Renal pelvis (tissue), 4 donors: ENCODE results near the gene CERS2. TPM values are rescaled to one million over a fixed set of nuclear protein-coding genes. Genes with fewer than 3 reads are reported as not detected.
A peak's percentile ranks its signal among the peaks of the same experiment; 100 is the strongest.

Experiments
- DNase-seq: peaks from one replicate; pipeline ENCODE4 v3.0.0-alpha.2; 2013
- polyA plus RNA-seq, 3 donors: library from polyadenylated mRNA; unstranded; fragments of 120-200 nt; gene quantifications; one replicate each; pipeline ENCODE4 v1.2.1, GENCODE V29; 2013; ENCODE audit not compliant: insufficient read length in 3 of 3

The CERS2 gene
- polyA plus RNA-seq, 3 donors, result 300 to 329 (median 318) TPM

DNA sequence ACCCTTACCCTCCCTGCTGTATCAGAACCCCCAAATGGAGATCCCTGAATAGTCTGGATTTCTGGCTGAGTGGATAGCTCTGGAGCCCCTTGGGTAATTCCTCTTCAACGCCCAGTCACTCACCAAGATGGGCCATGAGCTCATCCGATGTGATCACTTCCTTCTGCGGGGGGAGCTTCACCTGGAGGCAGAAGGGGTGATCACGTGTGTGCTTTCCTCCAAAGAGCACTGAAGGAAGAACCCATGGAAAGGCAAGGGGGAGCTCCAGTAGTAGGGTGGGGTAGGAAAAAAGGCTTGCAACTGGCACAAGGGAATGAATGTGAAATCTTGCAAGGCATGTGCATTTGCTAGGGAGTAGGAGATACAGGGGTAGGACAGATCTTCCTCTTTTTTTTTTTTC is 27.0 kb upstream of the CERS2 start:
- no peak for DNase-seq

DNA sequence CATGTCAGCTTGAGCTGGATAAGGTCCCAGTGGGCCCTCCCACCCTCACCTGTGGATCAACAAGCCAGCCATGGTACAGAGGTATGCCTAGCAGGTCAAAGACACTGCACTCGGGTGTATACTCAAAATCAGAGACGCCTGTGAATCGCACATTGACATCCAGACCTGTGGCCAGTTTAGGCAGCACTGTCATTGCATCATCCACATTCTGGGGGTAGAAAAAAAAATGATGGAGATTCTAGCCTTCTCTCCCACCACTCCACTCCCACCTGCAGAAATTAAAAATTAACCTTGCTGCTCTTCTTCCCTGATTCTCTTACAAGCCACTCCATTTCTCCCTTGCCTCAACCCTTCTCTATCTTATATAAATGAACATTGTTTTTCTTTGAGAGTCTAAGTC is 25.8 kb upstream of the CERS2 start:
- no peak for DNase-seq

DNA sequence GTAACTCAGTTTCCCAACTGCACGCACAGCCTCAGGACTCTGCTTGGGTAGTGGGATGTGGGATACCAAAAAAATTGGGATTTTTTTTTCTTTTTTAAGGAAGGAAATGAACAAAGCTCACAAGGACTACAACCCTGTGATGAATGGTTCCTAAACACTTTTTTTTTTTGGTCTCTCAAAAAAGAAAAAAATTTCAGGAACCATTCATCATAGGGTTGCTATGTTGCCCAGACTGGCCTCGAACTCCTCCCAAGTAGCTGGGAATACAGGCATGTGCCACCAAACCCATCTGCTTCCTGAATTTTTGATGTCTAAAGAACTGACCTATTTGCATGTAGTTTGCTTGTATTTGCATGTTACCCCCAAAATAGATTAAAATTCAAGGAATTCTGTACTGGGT is 25.3 kb upstream of the CERS2 start:
- no peak for DNase-seq

DNA sequence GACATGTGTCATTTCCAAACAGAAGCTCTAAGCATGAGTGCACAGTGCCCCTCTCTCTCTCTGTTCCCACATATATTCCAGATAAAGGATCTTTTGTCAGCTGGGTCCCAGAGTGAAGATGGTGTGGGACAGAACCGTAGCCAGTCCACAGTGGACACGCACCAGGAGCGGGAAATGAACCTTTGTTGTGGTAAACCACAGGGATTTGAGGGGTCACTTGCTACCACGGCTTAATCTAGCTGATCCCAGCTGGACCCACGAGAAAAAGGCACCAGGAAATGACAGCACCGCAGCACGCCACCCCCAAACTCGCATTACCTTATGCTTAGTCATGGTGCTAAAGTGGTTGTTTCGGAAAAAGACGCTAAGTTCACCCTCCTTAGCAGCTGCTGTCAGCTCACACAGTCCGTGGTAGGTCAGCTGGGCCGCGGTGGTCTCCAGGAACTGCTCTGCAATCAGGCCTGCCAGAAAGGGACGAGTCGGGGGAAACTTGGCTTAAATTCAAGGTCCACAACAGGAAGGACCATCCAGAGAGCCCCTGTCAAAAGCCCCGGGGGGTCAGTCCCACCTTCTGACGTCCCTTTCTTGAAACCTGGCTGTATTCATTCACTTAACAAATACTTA is 24.5 kb upstream of the CERS2 start:
- DNase-seq, result no peak

DNA sequence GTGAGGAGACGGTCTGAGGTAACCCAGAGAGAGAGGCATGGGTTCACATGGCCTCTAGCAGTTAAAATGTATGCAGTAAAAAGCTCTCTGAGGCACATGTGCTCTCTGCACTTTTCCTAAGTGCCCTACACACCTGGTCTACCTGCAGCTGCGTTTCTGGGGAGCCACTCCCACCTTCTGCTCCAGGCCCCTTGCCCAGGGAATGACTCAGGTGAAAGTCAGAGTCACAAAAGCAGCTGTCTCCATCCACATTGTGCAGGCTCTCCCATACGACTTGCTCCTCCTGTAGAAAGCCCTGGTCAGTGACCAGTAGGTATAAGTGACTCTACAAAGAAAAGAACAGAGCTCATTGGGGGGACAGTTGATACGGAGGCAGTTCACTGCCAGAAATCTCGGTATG is 23.3 kb upstream of the CERS2 start:
- DNase-seq, result no peak

DNA sequence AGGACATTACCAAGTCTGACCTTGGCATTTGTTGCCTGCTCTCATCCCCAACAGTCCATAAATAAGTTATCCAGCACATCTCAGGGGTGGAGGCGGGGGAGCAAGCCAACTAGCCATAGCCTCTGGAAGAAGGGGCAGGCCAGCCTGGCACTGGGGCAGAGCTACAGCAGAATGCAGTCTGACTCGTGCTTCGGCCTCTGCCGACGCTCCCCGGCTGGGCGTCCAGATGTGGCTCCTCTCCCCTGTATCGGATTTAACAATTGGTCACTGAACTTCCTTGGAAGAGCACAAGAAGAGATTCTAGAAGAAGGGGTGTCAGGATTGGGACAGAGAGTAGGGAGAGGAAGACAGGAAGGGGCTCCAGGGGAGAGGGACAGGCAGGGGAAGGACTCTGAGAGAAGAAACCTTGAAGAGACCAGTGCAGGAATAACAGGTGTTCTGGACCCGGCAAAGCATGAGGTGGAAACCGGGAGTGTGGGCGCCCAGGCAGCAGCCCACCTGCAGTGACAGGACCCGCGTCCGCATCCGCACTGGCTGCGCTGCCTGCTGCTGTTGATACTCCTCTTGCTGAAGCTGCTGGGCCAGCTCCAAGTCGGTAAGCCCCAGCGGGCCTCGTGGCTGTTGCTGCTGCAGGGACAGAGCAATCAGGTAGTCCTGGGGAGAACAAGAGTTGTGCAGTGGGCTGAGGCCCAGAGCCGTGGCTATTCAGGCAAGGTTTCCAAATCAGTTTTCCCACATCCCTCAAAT is 22.7 kb upstream of the CERS2 start:
- no peak for DNase-seq

DNA sequence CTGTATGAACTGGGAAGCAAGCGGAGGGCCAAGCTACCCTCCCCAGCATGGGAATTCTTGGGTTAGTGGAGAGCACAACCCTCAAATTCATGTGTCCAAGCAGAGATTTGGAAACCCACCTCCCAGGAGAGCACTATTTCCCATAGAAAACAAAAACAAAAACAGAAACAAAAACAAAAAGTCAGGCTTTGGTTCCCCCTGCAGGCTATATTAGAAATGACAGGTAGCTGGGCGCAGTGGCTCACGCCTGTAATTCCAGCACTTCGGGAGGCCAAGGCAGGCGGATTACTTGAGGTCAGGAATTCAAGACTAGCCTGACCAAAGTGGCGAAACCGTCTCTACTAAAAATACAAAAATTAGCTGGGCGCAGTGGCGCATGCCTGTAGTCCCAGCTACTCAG is 21.3 kb upstream of the CERS2 start:
- DNase-seq, result no peak

DNA sequence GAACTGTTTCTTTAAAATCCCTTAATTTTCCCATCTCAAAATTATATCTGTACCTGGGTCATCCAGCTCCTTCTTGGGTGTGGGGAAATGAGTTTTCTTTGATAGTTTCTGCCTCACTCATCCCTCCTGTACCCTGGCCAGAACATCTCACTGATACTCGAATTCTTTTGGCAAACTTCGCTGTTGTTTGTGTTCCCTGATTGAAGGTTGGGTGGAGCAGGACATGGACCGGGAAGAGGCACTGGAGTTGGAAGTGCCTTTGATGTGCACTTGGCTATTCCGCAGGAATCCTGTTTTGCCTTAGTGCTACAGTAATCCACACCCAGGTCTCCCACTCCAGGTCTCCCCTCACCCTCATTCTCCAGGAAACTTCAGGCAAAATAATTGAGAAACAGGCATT is 20.8 kb upstream of the CERS2 start:
- no peak for DNase-seq

DNA sequence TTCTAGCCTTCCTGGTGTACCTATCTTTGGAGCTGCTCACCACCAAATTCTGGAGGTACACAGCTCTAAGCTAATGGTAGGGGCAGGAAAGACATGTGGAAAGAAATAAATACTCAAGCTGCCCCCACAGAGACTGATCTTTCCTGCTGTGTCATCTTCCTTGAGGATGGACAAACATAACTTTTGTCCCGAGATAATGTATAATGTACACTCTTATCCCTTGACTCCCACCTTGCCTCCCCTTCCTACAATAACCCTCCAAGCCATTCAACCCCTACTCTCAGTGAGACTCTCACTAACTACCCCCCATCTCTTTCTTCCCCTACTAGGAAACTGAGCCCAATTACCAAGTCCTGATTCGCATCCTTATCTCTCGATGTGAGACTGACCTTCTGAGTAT is 19.6 kb upstream of the CERS2 start:
- DNase-seq, result no peak

DNA sequence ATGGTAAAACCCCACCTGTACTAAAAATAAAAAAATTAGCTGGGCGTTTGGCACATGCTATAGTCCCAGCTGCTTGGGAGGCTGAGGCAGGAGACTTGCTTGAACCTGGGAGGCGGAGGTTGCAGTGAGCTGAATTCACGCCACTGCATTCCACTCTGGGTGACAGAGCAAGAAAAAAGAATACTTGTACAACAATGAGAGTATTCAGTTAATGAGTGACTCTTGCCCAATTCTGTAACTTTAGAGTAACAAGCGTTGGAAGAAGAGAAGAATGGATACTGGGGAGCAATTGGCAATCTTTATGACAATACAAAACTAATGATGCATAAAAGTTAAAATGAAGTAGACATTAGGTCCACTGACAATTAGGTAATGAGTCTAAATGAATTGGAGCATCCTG is 18.0 kb upstream of the CERS2 start:
- DNase-seq, result no peak

DNA sequence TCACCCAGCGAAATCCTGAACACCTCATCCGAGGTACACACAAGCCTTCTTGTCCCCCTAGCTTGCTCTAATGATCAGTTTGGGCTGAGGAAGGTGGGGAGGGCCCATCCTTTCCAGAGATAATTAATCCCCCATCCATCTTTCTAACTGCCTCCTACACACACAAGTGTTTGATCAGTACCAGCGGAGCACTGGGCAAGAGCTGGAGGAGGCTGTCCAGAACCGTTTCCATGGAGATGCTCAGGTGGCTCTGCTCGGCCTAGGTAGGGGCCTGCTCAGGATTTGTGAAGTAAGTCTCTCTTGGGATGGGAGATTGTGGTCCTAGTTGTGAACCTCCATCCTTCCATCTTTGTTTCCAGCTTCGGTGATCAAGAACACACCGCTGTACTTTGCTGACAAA is 13.3 kb upstream of the CERS2 start:
- DNase-seq, result no peak

DNA sequence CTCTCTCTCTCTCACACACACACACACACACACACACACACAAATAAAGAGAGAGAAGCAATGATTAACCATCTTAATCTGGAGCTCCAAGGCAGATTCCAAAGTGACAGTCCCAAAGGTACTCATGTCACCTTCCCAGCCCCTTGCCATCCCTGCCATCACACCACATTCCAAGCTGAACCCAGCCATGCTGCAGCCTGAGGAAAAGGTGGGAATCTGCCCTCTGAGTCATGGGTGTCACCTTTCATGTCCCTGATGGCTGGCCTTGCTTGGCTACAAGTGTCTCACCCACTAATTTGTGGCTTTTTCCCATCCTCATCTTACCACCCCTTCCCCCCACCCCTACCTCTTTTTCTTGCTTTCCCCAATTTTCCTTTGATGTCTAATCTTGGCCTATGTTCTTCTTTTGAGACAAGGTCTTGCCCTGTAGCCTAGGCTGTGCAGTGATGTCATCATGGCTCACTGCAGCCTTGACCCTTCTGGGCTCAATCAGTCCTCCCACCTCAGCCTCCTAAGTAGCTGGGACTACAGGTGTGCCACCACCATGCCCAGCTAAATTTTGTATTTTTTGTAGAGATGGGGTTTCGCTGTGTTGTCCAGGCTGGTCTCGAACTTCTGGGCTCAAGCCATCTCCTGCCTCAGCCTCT is 10.7 kb upstream of the CERS2 start:
- no peak for DNase-seq

DNA sequence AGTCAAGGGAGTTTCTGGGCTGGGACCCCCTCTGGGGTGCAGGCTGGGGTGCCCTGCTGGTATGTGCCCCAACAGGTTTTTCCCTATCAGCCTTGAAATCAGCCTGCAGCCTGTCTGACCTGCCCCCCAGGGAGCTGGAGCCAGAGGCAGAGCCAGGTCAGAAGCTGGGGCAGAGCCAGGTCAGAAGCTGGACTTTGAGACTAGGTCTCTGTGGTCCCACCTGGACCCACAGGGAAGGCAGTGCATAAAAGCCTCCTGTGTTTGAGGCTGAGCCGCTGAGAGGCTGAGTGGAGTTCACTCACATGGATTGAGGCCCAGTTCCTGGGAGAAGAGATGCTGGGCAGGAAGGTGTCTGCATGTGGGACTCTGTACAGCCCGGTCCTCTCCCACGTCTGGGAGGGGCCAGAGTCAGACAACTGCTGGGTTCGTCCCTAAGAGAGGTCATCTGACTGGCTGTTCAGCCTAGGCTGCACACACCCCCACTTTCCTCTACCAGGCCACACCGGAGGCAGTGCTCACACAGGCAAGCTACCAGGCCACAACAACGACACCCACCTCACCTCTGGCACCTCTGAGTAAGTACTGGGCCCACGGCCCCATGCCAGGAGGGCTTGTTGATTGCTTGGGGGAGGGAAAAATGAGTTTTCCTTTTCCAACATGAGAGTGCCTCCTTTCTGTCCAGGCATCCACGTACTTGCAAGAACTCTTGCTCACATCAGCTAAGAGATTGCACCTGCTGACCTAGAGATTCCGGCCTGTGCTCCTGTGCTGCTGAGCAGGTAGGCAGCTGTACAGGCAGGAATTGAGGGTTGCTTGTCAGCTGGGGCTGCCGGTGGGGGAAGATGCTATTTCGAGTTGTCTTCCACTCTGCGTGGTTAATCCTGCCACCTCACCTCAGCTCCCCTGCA is 7.4 kb upstream of the CERS2 start, which contains the start of gene ANXA9:
TSS of gene ANXA9 (plus strand) at position 488 of the 908 bp plus-strand sequence. CDS start 814 bp downstream, outside the sequence.
- no peak for DNase-seq

DNA sequence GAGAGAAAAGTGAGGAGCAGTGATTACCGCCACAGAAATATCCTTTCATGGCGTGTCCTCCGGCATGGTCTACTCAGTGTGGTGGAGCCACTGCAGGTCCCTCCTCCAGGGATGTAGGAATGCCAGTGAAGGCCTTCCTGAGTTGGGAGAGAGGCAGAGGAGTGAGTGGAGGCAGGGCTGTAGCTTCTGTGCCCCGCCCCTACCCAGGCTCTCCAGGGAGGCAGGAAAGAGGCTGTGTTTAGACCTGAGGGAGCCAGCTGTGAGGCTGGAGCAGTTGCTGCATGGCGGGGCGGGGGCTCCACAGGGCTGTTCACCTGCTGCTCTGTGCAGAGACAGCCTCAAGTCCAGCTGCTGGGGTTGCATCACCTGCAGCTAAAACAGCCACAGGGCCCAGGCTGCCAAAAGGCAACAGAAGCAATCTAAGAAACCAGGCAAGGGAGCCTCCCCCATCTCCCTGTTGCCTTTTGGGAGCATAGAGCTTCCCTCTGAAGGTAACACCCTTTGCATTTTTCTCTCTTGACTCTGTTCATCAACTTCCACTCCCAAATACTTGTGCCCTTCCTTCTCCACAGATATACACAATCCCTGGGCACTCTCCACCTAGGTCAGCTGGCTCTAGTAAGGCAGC is 6.7 kb upstream of the CERS2 start:
- DNase-seq, result no peak

DNA sequence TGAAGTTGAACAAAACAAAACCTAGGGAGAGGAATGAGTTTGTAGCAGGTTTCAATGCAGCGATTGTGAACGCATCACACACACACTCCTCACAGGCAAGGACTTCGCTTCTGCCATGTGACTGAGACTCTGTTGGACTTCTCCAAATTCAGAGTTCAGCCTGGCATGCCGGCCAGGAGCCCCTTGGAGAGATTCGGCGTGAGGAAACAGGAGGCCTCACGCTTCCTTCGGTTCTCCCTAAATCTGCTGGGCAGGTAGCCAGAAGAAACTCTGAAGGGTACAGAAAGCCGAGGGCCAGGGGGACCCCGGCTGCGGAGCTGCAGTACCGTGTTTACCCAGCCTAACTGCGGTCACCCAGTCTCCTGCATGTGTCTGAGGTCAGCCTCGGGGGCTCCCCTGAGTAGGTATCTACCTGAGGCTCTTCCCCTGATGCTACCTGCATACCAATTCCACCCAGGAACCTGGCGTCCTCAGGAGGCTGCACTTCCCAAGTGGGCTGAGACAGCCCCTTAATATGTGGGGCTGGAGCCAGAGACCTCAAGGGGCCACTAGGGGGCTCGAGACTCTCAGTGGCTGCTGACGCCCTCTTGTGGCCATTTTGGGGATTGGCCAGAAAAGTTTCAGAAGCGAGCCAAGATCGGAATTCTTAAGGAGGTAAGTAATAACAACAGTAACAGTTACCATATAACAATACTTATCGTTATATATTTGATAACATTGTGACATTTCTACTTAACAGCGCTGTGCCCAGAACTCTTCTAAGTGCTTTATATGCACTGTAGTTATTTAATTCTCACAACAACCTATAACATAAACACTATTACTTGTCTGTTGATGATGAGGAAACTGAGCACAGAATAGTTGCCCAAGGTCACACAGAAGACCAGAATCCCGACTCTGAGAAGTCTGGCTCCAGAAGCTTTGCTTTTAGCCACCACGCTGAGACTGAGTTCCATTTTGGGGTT is 4.7 kb upstream of the CERS2 start:
- DNase-seq, result peak; percentile 93

DNA sequence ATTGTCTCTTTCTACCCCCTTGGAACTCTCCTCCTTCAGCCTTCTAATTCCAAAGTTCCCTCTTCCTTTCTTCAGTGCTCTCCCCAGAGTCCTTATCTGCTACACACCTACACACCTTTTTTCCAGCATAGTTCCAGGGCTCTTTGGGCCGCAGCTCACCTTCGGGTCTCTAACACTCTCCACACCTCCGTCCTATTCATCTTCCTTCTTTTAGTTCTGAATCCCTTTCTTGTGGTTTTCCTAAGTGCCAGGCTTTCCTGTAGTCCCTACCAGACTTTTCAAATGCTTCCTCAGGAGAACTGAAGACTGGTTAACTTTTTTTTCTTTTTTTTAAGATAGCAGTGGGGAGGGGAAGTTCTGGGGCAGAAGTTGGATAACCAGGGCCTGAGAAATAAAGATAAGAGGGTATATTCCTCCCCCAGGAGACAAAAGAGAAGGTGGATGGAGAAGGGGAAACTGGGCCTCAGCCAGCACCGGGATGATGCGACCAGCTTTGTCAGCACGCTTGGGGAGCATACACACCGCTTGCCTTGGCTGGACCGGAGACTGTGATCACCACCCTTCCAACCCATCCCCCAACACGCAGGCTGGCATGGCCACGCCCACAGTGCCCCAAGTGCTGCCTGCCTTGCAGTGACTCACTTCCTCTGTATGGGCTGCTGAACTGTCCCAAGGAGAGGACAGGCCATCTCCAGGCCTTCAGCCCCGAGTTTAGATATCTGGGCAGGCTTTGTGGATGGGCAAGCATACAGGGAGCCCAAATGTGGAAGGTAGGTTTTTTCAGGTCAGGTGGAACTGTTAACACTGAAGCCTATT is 2.5 kb upstream of the CERS2 start:
- DNase-seq, result no peak

DNA sequence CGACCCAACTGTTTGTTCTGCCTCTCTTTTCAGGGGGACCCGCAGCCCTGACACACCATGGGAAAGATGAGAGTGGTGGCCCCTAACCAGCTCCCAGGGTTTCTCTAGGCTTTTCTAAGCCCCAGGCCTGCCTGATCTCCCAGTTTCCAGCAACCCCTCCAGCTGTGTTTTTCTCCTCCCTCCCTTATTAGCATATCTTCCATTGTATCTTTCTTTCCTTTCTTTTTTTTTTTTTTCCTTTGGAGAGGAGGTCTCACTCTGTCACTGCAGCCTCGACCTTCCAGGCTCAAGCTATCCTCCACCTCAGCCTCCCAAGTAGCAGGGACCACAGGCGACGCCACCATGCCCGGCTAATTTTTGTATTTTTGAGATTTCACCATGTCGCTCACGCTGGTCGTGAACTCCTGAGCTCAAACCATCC is 1.8 kb upstream of the CERS2 start:
- DNase-seq, result no peak

DNA sequence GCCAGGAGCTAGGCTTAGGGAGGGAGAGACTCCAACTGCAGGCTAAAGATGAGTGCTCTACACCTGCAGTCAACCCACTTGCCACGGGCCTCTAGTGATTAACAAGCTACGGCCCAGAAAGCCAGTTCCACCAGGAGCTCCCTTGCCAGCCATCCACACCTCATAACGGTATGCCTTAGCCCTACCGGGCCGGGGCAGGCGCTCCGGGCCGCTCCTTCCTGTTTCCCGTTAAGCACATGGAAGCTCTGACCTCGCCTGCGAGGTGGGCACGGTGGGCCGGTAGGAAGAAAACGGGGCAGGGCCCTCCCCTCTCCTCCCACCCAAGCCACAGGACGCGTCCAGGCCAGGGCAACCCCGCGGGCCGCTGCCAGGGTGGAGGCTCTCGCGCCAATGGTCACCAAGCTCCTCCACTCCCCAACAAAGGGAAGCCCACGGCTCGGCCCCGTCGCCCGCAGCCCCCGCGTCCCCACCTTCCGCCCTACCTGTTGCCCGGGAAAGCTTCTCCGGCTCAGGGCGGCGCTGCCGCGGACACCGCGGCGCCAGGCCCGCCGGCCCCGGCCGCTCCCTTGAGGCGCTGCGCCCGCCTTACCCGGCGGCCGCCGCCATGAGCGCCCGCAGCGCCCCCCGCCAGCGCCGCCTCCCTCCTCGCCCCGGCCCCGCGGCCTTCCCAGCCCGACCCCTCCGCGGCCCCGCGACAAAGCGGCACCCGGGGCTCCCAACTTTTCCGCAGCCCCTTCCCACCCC is 627 bp downstream of the CERS2 start:
- no peak for DNase-seq
